Heart left ventricle (tissue), 16 donors: ENCODE data around the gene RREB1. TPM values are rescaled to one million over a fixed set of nuclear protein-coding genes. Genes with fewer than 3 reads are reported as not detected.

Source experiments
- ATAC-seq, 4 donors: fragments of 200-7000 bp; cut with Tn5 transposase; one replicate each; pipeline ENCODE4 v1.9.1; 2020 to 2022; ENCODE audit warnings: moderate library complexity in 4 of 4, mild to moderate bottlenecking in 3 of 4, moderate number of reproducible peaks in 1 of 4
- DNase-seq, 5 donors: peaks; one replicate each; pipeline ENCODE4 v3.0.0-alpha.2; 2020
- H3K27ac ChIP-seq, 12 donors: fragments of 200-600 bp; sonication (generic) in 4 of 12; one replicate each; pipeline versions ENCODE4 v1.5.0 to v1.8.0; 2016 to 2022; ENCODE audit warnings: mild to moderate bottlenecking in 2 of 12
- H3K27me3 ChIP-seq, 9 donors: fragments of 200-600 bp; sonication (generic) in 2 of 9; one replicate each; pipeline versions ENCODE4 v1.5.1 to v1.8.0; 2016 to 2022; ENCODE audit warnings: mild to moderate bottlenecking in 3 of 9
- H3K36me3 ChIP-seq, 9 donors: fragments of 200-600 bp; sonication (generic) in 2 of 9; one replicate each; pipeline versions ENCODE4 v1.5.0 to v1.8.0; 2018 to 2022; ENCODE audit warnings: mild to moderate bottlenecking in 2 of 9
- H3K4me1 ChIP-seq, 12 donors: fragments of 200-600 bp; sonication (generic) in 4 of 12; one replicate each; pipeline versions ENCODE4 v1.5.0 to v1.8.0; 2016 to 2022; ENCODE audit warnings: mild to moderate bottlenecking in 3 of 12
- H3K4me3 ChIP-seq, 12 donors: fragments of 200-600 bp; sonication (generic) in 4 of 12; one replicate each; pipeline versions ENCODE4 v1.5.0 to v1.8.0; 2017 to 2022; ENCODE audit warnings: mild to moderate bottlenecking in 9 of 12, moderate library complexity in 4 of 12
- H3K9me3 ChIP-seq, 12 donors: fragments of 200-600 bp; sonication (generic) in 4 of 12; one replicate each; pipeline versions ENCODE4 v1.5.0 to v1.8.0; 2016 to 2022; ENCODE audit warnings: mild to moderate bottlenecking in 1 of 12
- POLR2A ChIP-seq, 2 donors: fragments of 450-650 bp; IDR thresholded peaks; one replicate each; pipeline ENCODE4 v1.6.1; 2017; ENCODE audit warnings: antibody characterized with exemption in 2 of 2, mild to moderate bottlenecking in 2 of 2, moderate library complexity in 2 of 2
- WGBS, 4 donors: extraction: QIAGEN DNeasy Blood & Tissue Kit in 2 of 4; methylation state at CpG; one replicate each; pipeline versions ENCODE4 v1.1.5 to v1.1.7; 2013 to 2018; 5-methylcytosine and 5-hydroxymethylcytosine counted together
- intact Hi-C, 10 donors: fragments of 100-400 bp; cut with DNase I; formaldehyde crosslinking; loops; one replicate each; pipeline versions ENCODE4 v1.11.1 to v1.14.2; 2022
- polyA plus RNA-seq, 2 donors: library from polyadenylated mRNA; stranded (reverse); fragments of 200-250 nt; gene quantifications; one replicate each; pipeline ENCODE4 v1.2.3, GENCODE V29; 2013
- total RNA-seq, 9 donors: library from RNA; depleted of rRNA in 2 of 9; stranded (reverse); fragments of >200 nt in 2 of 9; fragmentation: NEBNext Ultra II Directional in 3 of 9; extraction: Animal tissue kit (Norgen Biotek cat#: 25700) in 3 of 9; gene quantifications; one replicate each; pipeline versions ENCODE4 v1.1.0 to v1.2.4, GENCODE V29; 2016 to 2023
- TF ChIP-seq, protein P1 (sequence below), 12 donors: fragments of 200-600 bp; sonication (generic) in 4 of 12; IDR thresholded peaks; one replicate each; pipeline versions ENCODE4 v1.5.0 to v1.8.0; 2018 to 2022; ENCODE audit warnings: antibody characterized with exemption in 12 of 12, mild to moderate bottlenecking in 5 of 12
- donor health status: ischemic (EF 13 %, LVEDD 7.1; RV severe dilation, severe dysfunction).
- donor health status: healthy with polysubstance abuse.
- donor health status: DM: no; HTN: yes; CAD: no.
- donor health status: DM: no; HTN: no; CAD: no.
- donor health status: ischemic (EF 25% LVEDD 6.9; RV normal size, moderate dysfunction).
- donor health status: ischemic (EF 25% LVEDD 5.7; RV mildly dilated, moderate dysfunction).
- donor health status: healthy.
- donor health status: DM: yes; HTN: yes; CAD: no.
- donor health status: ischemic (EF 35%, LVEDD 5.7; RV mildly dilated, moderate dysfunction).
- donor health status: nonischemic (EF 11% LVEDD 7.7; RV severe dilation, severe dysfunction).
- donor health status: DM: yes; HTN: yes; CAD: no.
- donor health status: PGD.
- donor health status: ischemic (EF 29% LVEDD 5.4; RV normal size, mild dysfunction).
- donor health status: nonischemic (EF 23%, LVEDD 6.1; RV moderate dilation, normal function).

The RREB1 gene
- total and polyA plus RNA-seq, 11 donors = 8.7 to 49.4 (median 35.7) TPM

DNA sequence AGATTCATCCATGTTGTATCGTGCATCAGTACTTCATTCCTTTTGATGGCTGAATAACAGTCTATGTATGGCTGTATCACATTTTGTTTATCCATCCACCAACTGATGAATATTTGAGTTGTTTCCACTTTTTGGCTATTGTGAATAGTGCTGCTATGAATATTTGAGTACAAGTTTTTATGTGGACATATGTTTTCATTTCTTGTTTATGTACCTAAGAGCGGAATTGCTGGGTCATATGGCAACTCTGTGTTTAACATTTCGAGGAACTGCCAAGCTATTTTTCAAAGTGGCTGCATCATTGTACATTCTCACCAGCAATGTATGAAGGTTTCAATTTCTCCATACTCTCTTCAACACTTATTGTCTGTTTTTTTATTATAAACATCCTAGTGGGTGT lies 3.0 kb upstream of the RREB1 start:
- Histone ChIP-seq H3K36me3 (no peaks in the 10 kb centered on the region), H3K4me1 (peaks cover 0 to 19% (median 9%) of the 10 kb centered on the region in 12 donors), H3K4me3 (no peak overlapping the region), H3K27ac (no peak overlapping the region), H3K27me3 (no peaks in the 10 kb centered on the region), H3K9me3 (no peaks in the 10 kb centered on the region)
- ATAC-seq (no peak), DNase-seq (no peak)
- no peak for TF ChIP-seq POLR2A (IDR thresholded peaks at IDR 0.05)
- 98 to 99% (median 98%) methylated on average over 3 of the region's 3 CpGs for WGBS, 4 donors
- intact Hi-C loops = loop anchor here in 7 of 10 donors (5.0 to 10.0 kb wide), 16 partner anchors 38 to 430 kb away; no protein-coding TSS in a partner anchor

- H3K27ac ChIP-seq = peak overlapping the region in 11 of 12 donors; percentile 88 to 99 (median 97)
- H3K4me1 ChIP-seq = peaks cover 0 to 31% (median 22%) of the 10 kb centered on the region in 12 donors
- H3K4me3 ChIP-seq = peak overlapping the region in 11 of 12 donors; percentile 71 to 99 (median 98)
- no peak for DNase-seq
- WGBS, 4 donors = 37 to 59% (median 56%) methylated on average over 10 of the region's 10 CpGs
- H3K36me3 ChIP-seq = no peaks in the 10 kb centered on the region
- TF ChIP-seq, protein P1, sequence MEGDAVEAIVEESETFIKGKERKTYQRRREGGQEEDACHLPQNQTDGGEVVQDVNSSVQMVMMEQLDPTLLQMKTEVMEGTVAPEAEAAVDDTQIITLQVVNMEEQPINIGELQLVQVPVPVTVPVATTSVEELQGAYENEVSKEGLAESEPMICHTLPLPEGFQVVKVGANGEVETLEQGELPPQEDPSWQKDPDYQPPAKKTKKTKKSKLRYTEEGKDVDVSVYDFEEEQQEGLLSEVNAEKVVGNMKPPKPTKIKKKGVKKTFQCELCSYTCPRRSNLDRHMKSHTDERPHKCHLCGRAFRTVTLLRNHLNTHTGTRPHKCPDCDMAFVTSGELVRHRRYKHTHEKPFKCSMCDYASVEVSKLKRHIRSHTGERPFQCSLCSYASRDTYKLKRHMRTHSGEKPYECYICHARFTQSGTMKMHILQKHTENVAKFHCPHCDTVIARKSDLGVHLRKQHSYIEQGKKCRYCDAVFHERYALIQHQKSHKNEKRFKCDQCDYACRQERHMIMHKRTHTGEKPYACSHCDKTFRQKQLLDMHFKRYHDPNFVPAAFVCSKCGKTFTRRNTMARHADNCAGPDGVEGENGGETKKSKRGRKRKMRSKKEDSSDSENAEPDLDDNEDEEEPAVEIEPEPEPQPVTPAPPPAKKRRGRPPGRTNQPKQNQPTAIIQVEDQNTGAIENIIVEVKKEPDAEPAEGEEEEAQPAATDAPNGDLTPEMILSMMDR (IDR thresholded peaks at IDR 0.05) = no peak
- TF ChIP-seq POLR2A (IDR thresholded peaks at IDR 0.05) = no peak
- no peak for ATAC-seq
- no peaks in the 10 kb centered on the region for H3K27me3 ChIP-seq
- H3K9me3 ChIP-seq = no peaks in the 10 kb centered on the region
- intact Hi-C loops = loop anchor here in 7 of 10 donors (2.0 to 10.0 kb wide), 16 partner anchors 36 to 431 kb away; no protein-coding TSS in a partner anchor
Observed at GRCh38 chr6:7106215-7106751, 1.5 kb upstream of the RREB1 start.

DNA sequence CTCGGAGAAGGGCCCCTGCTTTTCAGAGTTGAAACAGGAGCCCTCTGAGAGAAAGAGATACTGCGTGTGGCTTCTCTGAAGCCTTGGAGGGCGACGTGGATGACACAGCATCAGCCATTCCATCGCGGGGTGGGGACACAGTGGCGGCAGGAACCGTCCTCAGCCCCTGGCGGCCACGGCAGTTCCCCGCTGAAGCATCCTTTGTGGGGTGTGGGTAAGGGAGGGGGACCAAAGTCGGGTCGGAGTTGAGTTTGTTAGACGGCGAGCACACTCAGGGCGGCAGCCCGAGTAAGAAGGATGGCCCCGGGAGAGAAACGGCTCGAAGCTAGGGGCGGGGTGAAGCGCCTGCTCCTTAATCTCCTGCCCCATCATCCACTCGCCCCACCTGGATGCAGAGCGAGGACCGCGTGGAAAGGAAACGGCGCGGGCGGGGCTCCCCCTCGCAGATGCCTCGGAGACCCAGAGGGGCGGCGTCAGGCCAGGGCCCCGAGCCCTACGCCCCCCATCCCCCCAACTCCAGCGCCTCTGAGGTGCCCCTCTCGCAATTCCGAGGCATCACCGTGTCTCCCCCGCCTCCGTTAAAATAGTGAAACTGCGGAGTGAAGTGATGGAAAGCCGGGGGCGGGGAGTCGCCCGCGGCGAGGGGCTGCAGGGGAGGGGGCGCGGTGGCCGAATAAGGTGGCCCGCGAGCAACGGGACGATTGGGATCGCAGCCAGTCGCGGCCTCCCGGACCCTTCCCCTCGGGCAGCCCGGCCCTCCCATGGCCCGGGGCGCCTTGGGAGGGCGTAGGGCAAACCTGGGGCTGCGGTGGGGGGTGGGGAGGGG lies 796 bp upstream of the RREB1 start:
- Histone ChIP-seq H3K4me1 (peaks cover 0 to 38% (median 28%) of the 10 kb centered on the region in 12 donors), H3K9me3 (no peaks in the 10 kb centered on the region), H3K4me3 (peak overlapping the region; percentile 71 to 99 (median 96)), H3K27me3 (no peaks in the 10 kb centered on the region), H3K27ac (peak overlapping the region; percentile 88 to 99 (median 96)), H3K36me3 (no peaks in the 10 kb centered on the region)
- TF ChIP-seq, protein P1 (IDR thresholded peaks at IDR 0.05) = peak in 7 of 12 donors; percentile 10 to 25 (median 15)
- TF ChIP-seq POLR2A (IDR thresholded peaks at IDR 0.05) = no peak
- peak in 3 of 4 donors; percentile 1 to 16 (median 4) for ATAC-seq
- WGBS, 4 donors = 4 to 12% (median 7%) methylated on average over 13 to 66 of the region's 66 CpGs
- peak; percentile 35 to 72 (median 49) for DNase-seq
- intact Hi-C loops = loop anchor here in 7 of 10 donors (2.0 to 10.0 kb wide), 16 partner anchors 35 to 432 kb away; no protein-coding TSS in a partner anchor

DNA sequence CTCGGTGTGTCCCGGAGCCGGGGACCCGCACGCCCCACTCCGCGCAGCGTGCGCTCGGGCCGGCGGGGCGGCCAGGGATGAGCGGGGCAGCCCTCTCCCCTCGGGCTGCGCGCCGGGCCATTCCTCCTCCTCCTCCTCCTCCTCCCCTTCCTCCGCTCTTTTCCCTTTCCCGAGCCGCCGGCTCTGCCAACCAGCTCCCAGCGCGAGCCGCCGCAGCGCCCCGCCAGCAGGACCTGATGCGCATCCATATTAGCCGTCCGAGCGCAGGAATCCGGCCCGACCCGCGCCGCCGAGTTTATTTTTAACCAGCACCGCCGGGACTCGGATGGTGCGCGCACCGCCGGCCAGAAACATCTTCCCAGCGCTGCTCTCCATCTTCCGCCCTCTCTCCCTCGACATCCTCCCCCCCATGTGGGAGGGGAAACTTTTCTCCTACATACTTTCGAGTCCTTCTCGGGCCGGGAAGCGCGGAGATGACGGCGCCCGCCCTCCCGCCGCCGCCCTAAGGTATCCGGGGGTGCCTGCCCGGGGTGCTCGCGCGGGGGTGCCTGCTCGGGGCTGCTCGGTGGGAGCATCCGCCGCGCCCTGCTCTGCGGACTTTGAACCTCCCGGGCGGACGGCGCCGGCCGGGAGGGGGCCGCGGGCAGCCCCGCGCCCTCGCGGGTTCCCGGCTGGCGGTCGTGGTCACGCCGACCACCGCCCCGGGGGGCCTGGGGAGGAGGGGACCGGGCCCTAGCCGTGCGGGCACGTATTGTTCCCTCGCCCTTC lies 619 bp downstream of the RREB1 start:
- H3K27me3 ChIP-seq = no peaks in the 10 kb centered on the region
- TF ChIP-seq, protein P1 (IDR thresholded peaks at IDR 0.05) = no peak
- TF ChIP-seq POLR2A (IDR thresholded peaks at IDR 0.05) = peak in 1 of 2 donors; percentile 18
- H3K27ac ChIP-seq = peak overlapping the region; percentile 88 to 99 (median 96)
- peaks cover 0 to 51% (median 33%) of the 10 kb centered on the region in 12 donors for H3K4me1 ChIP-seq
- intact Hi-C loops = loop anchor here in 8 of 10 donors (2.0 to 10.0 kb wide), 16 partner anchors 32 to 434 kb away; no protein-coding TSS in a partner anchor
- no peaks in the 10 kb centered on the region for H3K9me3 ChIP-seq
- WGBS, 4 donors = 0 to 1% (median 1%) methylated on average over 45 to 94 of the region's 94 CpGs
- H3K4me3 ChIP-seq = peak overlapping the region; percentile 71 to 99 (median 96)
- no peaks in the 10 kb centered on the region for H3K36me3 ChIP-seq
- DNase-seq = peak; percentile 67 to 88 (median 75)
- ATAC-seq = peak in 3 of 4 donors; percentile 36 to 64 (median 58)
